Activated naive CD4-positive, alpha-beta T cell treated with anti-CD3 and anti-CD28 coated beads for 36 hours (primary cell): ENCODE data around the gene TLK1. TPM values are rescaled to one million over a fixed set of nuclear protein-coding genes. Genes with fewer than 3 reads are reported as not detected.
A peak's percentile ranks its signal among the peaks of the same experiment; 100 is the strongest.

Experiments
- CTCF ChIA-PET: fragments of 350-600 bp; sonication (Branson Sonifier 250); formaldehyde crosslinking; loops from one replicate; lab custom pipeline; 2021; ENCODE audit warnings: antibody characterized with exemption; lab: Charles Lee
- DNase-seq: peaks from one replicate; pipeline ENCODE4 v3.0.0-alpha.2; 2020
- H3K27ac Mint-ChIP-seq: one replicate; pipeline ENCODE4 v1.8.0; 2021; ENCODE audit warnings: mild to moderate bottlenecking, mixed read lengths
- H3K27me3 Mint-ChIP-seq: one replicate; pipeline ENCODE4 v1.8.0; 2021; ENCODE audit warnings: low read depth, mixed read lengths
- H3K36me3 Mint-ChIP-seq: one replicate; pipeline ENCODE4 v1.8.0; 2021; ENCODE audit warnings: low read depth, mixed read lengths
- H3K4me1 Mint-ChIP-seq: one replicate; pipeline ENCODE4 v1.8.0; 2021; ENCODE audit warnings: low read depth, mixed read lengths
- H3K4me3 Mint-ChIP-seq: one replicate; pipeline ENCODE4 v1.8.0; 2021; ENCODE audit warnings: mild to moderate bottlenecking, moderate library complexity, mixed read lengths
- H3K9me3 Mint-ChIP-seq: one replicate; pipeline ENCODE4 v1.8.0; 2021; ENCODE audit warnings: mixed read lengths
- intact Hi-C: fragments of 100-400 bp; cut with micrococcal nuclease; formaldehyde crosslinking; loops from one replicate; pipeline ENCODE4 v1.15.1; 2023
- total RNA-seq, 2 experiments: library from RNA; stranded (reverse); gene quantifications; one replicate each; pipeline ENCODE4 v1.2.3, GENCODE V29; 2021

The TLK1 gene
- total RNA-seq, 2 experiments from 2014 or later = 54.5 to 55.9 TPM

DNA sequence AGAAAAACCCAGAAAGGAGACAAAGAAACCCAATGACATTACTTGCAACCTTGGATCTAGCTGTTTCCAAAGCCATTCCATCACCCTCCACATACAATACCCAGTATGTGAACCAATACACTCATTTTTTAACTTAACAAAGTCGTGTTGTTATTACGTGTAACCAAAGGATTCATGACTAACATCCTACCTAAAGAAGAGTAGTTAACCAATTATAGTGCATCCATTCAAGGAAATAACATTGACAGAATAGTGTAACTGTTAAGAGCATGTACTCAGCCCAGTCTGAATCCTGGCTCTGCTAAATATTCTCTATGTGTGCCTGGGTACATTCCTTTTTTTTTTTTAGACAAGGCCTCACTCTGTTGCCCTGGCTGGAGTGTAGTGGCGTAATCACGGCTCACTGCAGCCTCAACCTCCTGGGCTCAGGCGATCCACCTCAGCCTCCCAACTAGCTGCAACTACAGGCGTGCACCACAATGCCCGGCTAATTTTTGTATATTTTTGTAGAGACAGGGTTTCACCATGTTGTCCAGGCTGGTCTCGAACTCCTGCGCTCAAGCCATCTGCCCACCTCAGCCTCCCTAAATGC, 9.9 kb downstream of the TLK1 start:
- intact Hi-C loops = no loop called here
- no peak overlapping the region for H3K27ac Mint-ChIP-seq
- no peaks in the 10 kb centered on the region for H3K9me3 Mint-ChIP-seq
- no peak overlapping the region for H3K4me3 Mint-ChIP-seq
- no peak for DNase-seq
- H3K4me1 Mint-ChIP-seq = peaks cover 72% of the 10 kb centered on the region
- no peaks in the 10 kb centered on the region for H3K27me3 Mint-ChIP-seq
- no peaks in the 10 kb centered on the region for H3K36me3 Mint-ChIP-seq
- CTCF ChIA-PET = interaction anchor here (0.6 kb wide), 1 partner anchor 1114 kb away, joined by 4 read pairs; no protein-coding TSS in a partner anchor

- DNase-seq = no peak
- intact Hi-C loops = no loop called here
- CTCF ChIA-PET = interaction anchor here (0.6 to 0.7 kb wide), 2 partner anchors 78 to 1113 kb away, joined by 4 read pairs; no protein-coding TSS in a partner anchor
- no peaks in the 10 kb centered on the region for H3K36me3 Mint-ChIP-seq
- H3K27ac Mint-ChIP-seq = no peak overlapping the region
- no peaks in the 10 kb centered on the region for H3K9me3 Mint-ChIP-seq
- H3K27me3 Mint-ChIP-seq = no peaks in the 10 kb centered on the region
- peaks cover 71% of the 10 kb centered on the region for H3K4me1 Mint-ChIP-seq
- no peak overlapping the region for H3K4me3 Mint-ChIP-seq
Measured at GRCh38 chr2:171149986-171150693, 10.6 kb downstream of the TLK1 start.

- Mint-ChIP-seq H3K4me1 (peaks cover 72% of the 10 kb centered on the region), H3K27ac (no peak overlapping the region)
- CTCF ChIA-PET = interaction anchor here (0.7 kb wide), 1 partner anchor 77 kb away, joined by 4 read pairs; no protein-coding TSS in a partner anchor
Measured at GRCh38 chr2:171149171-171149938, 11.3 kb downstream of the TLK1 start.

GRCh38 chr2:171147081-171147480, 13.6 kb downstream of the TLK1 start:
- DNase-seq = no peak
- Mint-ChIP-seq H3K4me3 (no peak overlapping the region), H3K9me3 (no peaks in the 10 kb centered on the region), H3K27me3 (no peaks in the 10 kb centered on the region), H3K27ac (no peak overlapping the region), H3K36me3 (no peaks in the 10 kb centered on the region), H3K4me1 (peaks cover 76% of the 10 kb centered on the region)
- CTCF ChIA-PET = interaction anchor here (0.6 to 1.7 kb wide), 3 partner anchors 10 to 288 kb away, joined by 4 to 6 read pairs (median 4); no protein-coding TSS in a partner anchor
- intact Hi-C loops = no loop called here

More at GRCh38 chr2:171149171-171149938, 11.3 kb downstream of the TLK1 start:
- H3K27me3 Mint-ChIP-seq = no peaks in the 10 kb centered on the region
- no peaks in the 10 kb centered on the region for H3K9me3 Mint-ChIP-seq
- no peak overlapping the region for H3K4me3 Mint-ChIP-seq
- DNase-seq = no peak
- no peaks in the 10 kb centered on the region for H3K36me3 Mint-ChIP-seq
- intact Hi-C loops = no loop called here

DNA sequence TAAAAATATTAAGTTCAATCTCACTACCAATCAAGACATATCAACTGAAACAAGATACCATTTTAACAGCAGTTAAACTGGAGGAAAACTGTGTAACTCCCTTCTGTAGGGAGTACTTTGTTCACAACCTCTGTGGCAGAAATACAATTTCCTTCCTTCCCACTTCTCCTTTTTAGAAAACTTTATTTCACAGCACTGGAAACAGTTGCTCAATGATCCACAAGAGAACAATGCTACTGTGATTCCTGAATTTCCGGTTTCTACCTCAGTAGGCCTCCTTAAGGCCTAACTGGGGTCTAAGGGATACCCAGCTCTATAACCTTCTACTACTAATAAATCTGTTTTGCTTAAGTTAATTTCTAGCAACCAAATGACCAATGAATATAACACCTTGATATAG, 14.1 kb downstream of the TLK1 start:
- H3K27ac Mint-ChIP-seq = no peak overlapping the region

GRCh38 chr2:171146071-171146470, 14.6 kb downstream of the TLK1 start:
- no peak overlapping the region for H3K27ac Mint-ChIP-seq
- H3K4me1 Mint-ChIP-seq = peaks cover 80% of the 10 kb centered on the region
- intact Hi-C loops = no loop called here
- no peaks in the 10 kb centered on the region for H3K36me3 Mint-ChIP-seq
- no peak for DNase-seq
- CTCF ChIA-PET = interaction anchor here (1.7 kb wide), 1 partner anchor 270 kb away, joined by 4 read pairs; no protein-coding TSS in a partner anchor
- no peaks in the 10 kb centered on the region for H3K27me3 Mint-ChIP-seq
- no peak overlapping the region for H3K4me3 Mint-ChIP-seq
- H3K9me3 Mint-ChIP-seq = no peaks in the 10 kb centered on the region

More for the DNA sequence above, 14.1 kb downstream of the TLK1 start:
- Mint-ChIP-seq H3K36me3 (no peaks in the 10 kb centered on the region), H3K27me3 (no peaks in the 10 kb centered on the region), H3K4me1 (peaks cover 76% of the 10 kb centered on the region), H3K9me3 (no peaks in the 10 kb centered on the region), H3K4me3 (no peak overlapping the region)
- intact Hi-C loops = no loop called here
- CTCF ChIA-PET = interaction anchor here (1.5 to 1.7 kb wide), 2 partner anchors 11 to 269 kb away, joined by 4 to 6 read pairs; no protein-coding TSS in a partner anchor
- DNase-seq = no peak

GRCh38 chr2:171143670-171144062, 17.0 kb downstream of the TLK1 start:
- H3K4me3 Mint-ChIP-seq = no peak overlapping the region
- intact Hi-C loops = loop anchor here (2.0 kb wide), 1 partner anchor 15 kb away; no protein-coding TSS in a partner anchor
- H3K36me3 Mint-ChIP-seq = no peaks in the 10 kb centered on the region
- no peaks in the 10 kb centered on the region for H3K27me3 Mint-ChIP-seq
- no peak for DNase-seq
- CTCF ChIA-PET = interaction anchor here (0.7 kb wide), 1 partner anchor 11 kb away, joined by 3 read pairs; no protein-coding TSS in a partner anchor
- H3K27ac Mint-ChIP-seq = no peak overlapping the region
- H3K4me1 Mint-ChIP-seq = peaks cover 83% of the 10 kb centered on the region
- no peaks in the 10 kb centered on the region for H3K9me3 Mint-ChIP-seq

DNA sequence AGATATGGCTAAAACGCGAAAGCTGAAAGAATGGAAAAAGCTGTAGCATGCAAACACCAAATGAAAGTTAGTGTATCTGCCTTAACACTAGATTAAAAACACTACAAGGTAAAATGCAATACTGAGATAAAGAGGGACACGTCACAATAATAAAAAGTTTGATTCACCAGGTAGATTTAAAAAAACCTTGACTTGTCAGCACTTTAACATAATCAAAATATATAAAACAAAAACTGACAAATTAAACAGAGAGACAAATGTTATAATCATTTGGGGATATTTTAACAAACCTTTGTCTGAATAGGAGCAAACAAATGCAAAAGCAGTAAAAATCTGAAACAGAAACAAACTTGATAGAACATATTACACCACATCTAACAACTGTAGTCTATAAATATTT, 18.3 kb downstream of the TLK1 start:
- Mint-ChIP-seq H3K9me3 (no peaks in the 10 kb centered on the region), H3K36me3 (no peaks in the 10 kb centered on the region), H3K4me3 (no peak overlapping the region), H3K4me1 (peaks cover 77% of the 10 kb centered on the region), H3K27ac (no peak overlapping the region), H3K27me3 (no peaks in the 10 kb centered on the region)
- intact Hi-C loops = no loop called here
- CTCF ChIA-PET = no interaction called here
- no peak for DNase-seq

DNA sequence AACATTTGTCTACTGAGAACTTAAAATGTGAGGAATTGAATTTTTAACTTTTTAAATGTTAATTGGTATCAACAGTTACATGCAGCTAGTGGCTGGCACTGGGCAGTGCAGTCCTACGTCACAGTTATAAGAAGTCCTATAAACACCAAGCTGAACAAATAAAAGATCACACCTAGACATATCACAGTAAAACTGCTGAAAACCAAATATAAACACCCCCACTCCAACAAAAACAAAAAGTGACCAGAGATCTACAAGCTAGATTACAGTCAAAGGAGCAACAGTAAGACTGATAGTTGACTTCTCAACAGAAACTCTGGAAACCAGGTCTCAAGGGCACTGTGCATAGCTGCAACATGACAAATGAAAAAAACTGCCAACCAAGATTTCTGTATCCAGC, 19.4 kb downstream of the TLK1 start:
- Mint-ChIP-seq H3K27me3 (no peaks in the 10 kb centered on the region), H3K4me1 (peaks cover 76% of the 10 kb centered on the region), H3K4me3 (no peak overlapping the region), H3K9me3 (no peaks in the 10 kb centered on the region), H3K27ac (no peak overlapping the region), H3K36me3 (peaks cover under 1% of the 10 kb centered on the region)
- CTCF ChIA-PET = interaction anchor here (0.7 to 1.3 kb wide), 5 partner anchors 12 to 55 kb away, joined by 3 to 4 read pairs (median 3); no protein-coding TSS in a partner anchor
- no peak for DNase-seq
- intact Hi-C loops = no loop called here

GRCh38 chr2:171139860-171140259, 20.8 kb downstream of the TLK1 start:
- H3K4me1 Mint-ChIP-seq = peaks cover 81% of the 10 kb centered on the region
- CTCF ChIA-PET = interaction anchor here (0.5 kb wide), 1 partner anchor 22 kb away, joined by 3 read pairs; no protein-coding TSS in a partner anchor
- no peak overlapping the region for H3K4me3 Mint-ChIP-seq
- H3K36me3 Mint-ChIP-seq = peaks cover 3% of the 10 kb centered on the region
- no peak overlapping the region for H3K27ac Mint-ChIP-seq
- DNase-seq = no peak
- H3K9me3 Mint-ChIP-seq = no peaks in the 10 kb centered on the region
- intact Hi-C loops = no loop called here
- no peaks in the 10 kb centered on the region for H3K27me3 Mint-ChIP-seq

DNA sequence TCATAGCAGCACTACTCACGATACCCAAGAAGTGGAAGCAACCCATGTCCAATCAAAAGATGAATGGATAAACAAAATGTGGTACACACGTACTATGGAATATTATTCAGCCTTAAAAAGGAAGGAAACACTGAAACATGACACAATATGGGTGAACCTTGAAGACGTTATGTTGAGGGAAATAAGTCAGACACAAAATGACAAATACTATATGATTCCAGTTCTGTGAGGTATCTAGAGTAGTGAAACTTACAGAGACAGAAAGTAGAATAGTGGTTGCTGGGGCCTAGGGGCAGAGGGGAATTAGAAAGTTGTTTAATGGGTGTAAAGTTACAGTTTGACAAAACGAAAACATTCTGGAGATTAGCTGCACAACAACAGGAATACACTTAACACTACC, 24.7 kb downstream of the TLK1 start:
- intact Hi-C loops = loop anchor here (1.0 to 2.0 kb wide), 3 partner anchors 23 to 183 kb away; no protein-coding TSS in a partner anchor
- CTCF ChIA-PET = interaction anchor here (0.9 to 1.5 kb wide), 2 partner anchors 23 to 41 kb away, joined by 4 to 5 read pairs; no protein-coding TSS in a partner anchor
- H3K9me3 Mint-ChIP-seq = no peaks in the 10 kb centered on the region
- peaks cover 9% of the 10 kb centered on the region for H3K36me3 Mint-ChIP-seq
- H3K4me1 Mint-ChIP-seq = peaks cover 68% of the 10 kb centered on the region
- DNase-seq = peak; percentile 34
- H3K4me3 Mint-ChIP-seq = no peak overlapping the region
- H3K27me3 Mint-ChIP-seq = no peaks in the 10 kb centered on the region
- H3K27ac Mint-ChIP-seq = peak overlapping the region; percentile 47
